ENCODE measurements around the gene CRTC2.
"Not testable (repeated sequence)": the region's sequence is repeated elsewhere in the genome, so short reads cannot be mapped to it uniquely, and the experiment has no call there.

The CRTC2 gene

GRCh38 chr1:153929426-153929825 is 29.0 kb downstream of the CRTC2 start:
- DNase-seq (ENCODE audit: low spot score): no peak

GRCh38 chr1:153928791-153929341 is 29.5 kb downstream of the CRTC2 start:
- no peak for DNase-seq (ENCODE audit: low spot score)

- DNase-seq (ENCODE audit: low spot score): no peak
Measured at GRCh38 chr1:153928245-153928644, 30.2 kb downstream of the CRTC2 start.

- DNase-seq (ENCODE audit: low spot score): no peak
Measured at GRCh38 chr1:153926405-153926804, 32.0 kb downstream of the CRTC2 start.

- DNase-seq (ENCODE audit: low spot score): peak; percentile 100
Measured at GRCh38 chr1:153922972-153923925, 35.2 kb downstream of the CRTC2 start, which contains the start of gene GATAD2B. TSS of gene GATAD2B (minus strand) at chr1:153922972. CDS start at chr1:153828347, 94,625 bp downstream.

- peak; percentile 61 for DNase-seq (ENCODE audit: low spot score)
Measured at GRCh38 chr1:153922076-153922971, 36.1 kb downstream of the CRTC2 start.

GRCh38 chr1:153921803-153922075 is 36.7 kb downstream of the CRTC2 start:
- no peak for DNase-seq (ENCODE audit: low spot score)

GRCh38 chr1:153921080-153921802 is 37.2 kb downstream of the CRTC2 start:
- no peak for DNase-seq (ENCODE audit: low spot score)

- DNase-seq (ENCODE audit: low spot score): peak; percentile 30
Measured at GRCh38 chr1:153919876-153920852, 38.2 kb downstream of the CRTC2 start.

- DNase-seq (ENCODE audit: low spot score): no peak
Measured at GRCh38 chr1:153916297-153916696, 42.1 kb downstream of the CRTC2 start.

- no peak for DNase-seq (ENCODE audit: low spot score)
Measured at GRCh38 chr1:153912349-153912748, 46.1 kb downstream of the CRTC2 start.

GRCh38 chr1:153910560-153910959 is 47.9 kb downstream of the CRTC2 start:
- not testable (repeated sequence) for DNase-seq (ENCODE audit: low spot score)

GRCh38 chr1:153908071-153908470 is 50.3 kb downstream of the CRTC2 start:
- no peak for DNase-seq (ENCODE audit: low spot score)

GRCh38 chr1:153907134-153907533 is 51.3 kb downstream of the CRTC2 start:
- DNase-seq (ENCODE audit: low spot score): no peak

- DNase-seq (ENCODE audit: low spot score): no peak
Measured at GRCh38 chr1:153906396-153906795, 52.0 kb downstream of the CRTC2 start.

- not testable (repeated sequence) for DNase-seq (ENCODE audit: low spot score)
Measured at GRCh38 chr1:153905908-153906307, 52.5 kb downstream of the CRTC2 start.

GRCh38 chr1:153903841-153904455 is 54.5 kb downstream of the CRTC2 start:
- no peak for DNase-seq (ENCODE audit: low spot score)

GRCh38 chr1:153899509-153899908 is 58.9 kb downstream of the CRTC2 start:
- DNase-seq (ENCODE audit: low spot score): no peak

Measured in CD4-positive, alpha-beta T cell treated with Interleukin-6 at 100 ng/mL for 8 hours (primary cell).